H7 (cell line): ENCODE measurements around the gene KPNA4. TPM values are rescaled to one million over a fixed set of nuclear protein-coding genes. Genes with fewer than 3 reads are reported as not detected.

Source experiments
- DNase-seq: peaks from one replicate; pipeline ENCODE4 v3.0.0; 2012
- H3K27me3 ChIP-seq: 2 replicates; pipeline ENCODE4 v1.6.0; 2011; ENCODE audit warnings: mild to moderate bottlenecking, low read length; ENCODE audit not compliant: control insufficient read depth, insufficient read depth
- H3K36me3 ChIP-seq: replicated peaks from 2 replicates; pipeline ENCODE4 v1.5.1; 2011; ENCODE audit warnings: low read length; ENCODE audit not compliant: control insufficient read depth, insufficient read depth
- H3K4me3 ChIP-seq: 2 replicates; pipeline ENCODE4 v1.5.1; 2011; ENCODE audit warnings: low read depth, mild to moderate bottlenecking, control low read depth, low read length, moderate library complexity; ENCODE audit not compliant: insufficient read depth
- total RNA-seq: library from RNA; depleted of rRNA; stranded (reverse); fragments of >200 nt; shearing (Covaris generic); gene quantifications from 2 replicates; pipeline ENCODE4 v1.2.3, GENCODE V29; 2014

KPNA4 gene
- total RNA-seq, 1 experiment from 2014 or later, result 23.4 TPM

DNA sequence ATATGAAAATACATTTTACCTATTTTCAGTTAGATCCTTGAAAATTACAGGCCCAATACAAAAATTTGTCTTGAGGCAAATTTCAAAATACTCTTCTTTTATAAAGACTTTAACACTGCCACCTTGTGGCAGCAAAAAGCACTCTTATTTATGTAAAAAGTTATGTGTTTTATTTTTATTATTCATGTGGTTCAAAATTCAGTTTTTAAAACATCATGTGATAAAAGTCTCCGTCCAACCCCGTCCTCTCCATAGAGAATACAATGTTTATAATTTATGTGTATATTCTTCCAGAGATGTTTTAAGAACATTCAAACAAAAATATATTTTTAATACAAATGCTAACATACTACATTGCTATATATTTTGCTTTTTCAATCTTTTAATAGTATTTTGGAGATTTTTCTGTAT is 78.9 kb downstream of the KPNA4 start:
- Histone ChIP-seq H3K27me3 (no peaks in the 10 kb centered on the region), H3K36me3 (no peaks in the 10 kb centered on the region), H3K4me3 (no peak overlapping the region)
- DNase-seq, result no peak

DNA sequence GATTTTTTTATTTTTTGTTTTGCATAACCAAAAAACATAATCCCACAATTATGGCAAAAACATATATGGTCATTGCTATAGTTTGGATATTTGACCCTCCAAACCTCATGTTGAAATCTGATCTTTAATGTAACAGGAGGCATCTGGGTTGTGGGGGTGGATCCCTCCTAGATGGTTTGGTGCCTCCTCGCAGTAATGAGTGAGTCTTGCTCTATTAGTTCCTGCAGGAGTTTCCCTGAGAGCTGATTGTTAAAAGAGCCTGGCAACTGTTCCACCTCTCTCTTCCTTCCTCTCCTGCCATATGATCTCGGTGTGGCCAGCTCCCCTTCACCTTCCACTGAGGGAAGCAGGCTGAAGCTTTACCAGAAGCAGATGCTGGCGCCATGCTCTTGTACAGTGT is 82.6 kb downstream of the KPNA4 start:
- no peak for DNase-seq
- no peaks in the 10 kb centered on the region for H3K36me3 ChIP-seq
- H3K4me3 ChIP-seq, result no peak overlapping the region
- no peaks in the 10 kb centered on the region for H3K27me3 ChIP-seq

DNA sequence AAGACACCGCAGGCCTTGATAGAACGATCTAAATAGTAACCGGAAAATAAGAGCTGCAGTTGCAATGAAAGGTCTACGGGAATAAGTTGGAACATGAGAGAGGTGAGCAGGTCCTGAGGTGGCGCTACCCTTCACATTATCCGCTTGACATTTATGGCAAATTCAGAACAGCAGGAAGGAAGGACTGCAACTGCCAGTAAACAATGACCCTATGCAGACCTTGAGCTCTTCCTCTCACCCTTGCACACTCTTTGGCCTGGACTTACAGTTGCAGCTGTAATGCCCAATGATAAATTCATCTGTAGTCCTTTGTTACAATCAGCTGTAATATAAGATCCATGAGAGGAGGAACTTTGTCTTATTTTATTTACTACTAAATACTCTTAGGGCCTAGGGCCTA is 83.5 kb downstream of the KPNA4 start:
- H3K4me3 ChIP-seq, result no peak overlapping the region
- DNase-seq, result no peak

DNA sequence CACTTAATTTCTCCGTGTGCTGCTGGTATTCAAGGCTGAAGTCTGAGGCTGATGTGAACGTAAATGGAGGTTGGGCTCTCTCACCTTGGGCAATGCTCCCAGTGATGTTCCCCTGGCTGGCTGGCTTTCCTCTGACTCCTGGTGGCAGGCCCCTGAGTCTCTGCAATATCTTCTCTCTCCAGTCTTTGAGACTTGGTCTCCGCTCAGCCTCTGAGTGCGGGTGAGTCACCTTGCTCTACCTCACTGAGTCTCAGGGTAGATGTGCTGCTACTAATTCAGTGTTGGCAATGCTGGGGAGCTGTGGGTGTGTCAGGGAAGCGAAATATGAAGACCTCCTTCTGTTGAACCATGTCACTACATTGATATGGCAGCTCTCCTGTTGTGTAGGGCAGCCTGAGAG is 84.4 kb downstream of the KPNA4 start:
- H3K4me3 ChIP-seq, result no peak overlapping the region
- DNase-seq, result no peak
- no peaks in the 10 kb centered on the region for H3K36me3 ChIP-seq
- H3K27me3 ChIP-seq, result no peaks in the 10 kb centered on the region

More for the DNA sequence above, 83.5 kb downstream of the KPNA4 start:
- H3K36me3 ChIP-seq, result no peaks in the 10 kb centered on the region
- H3K27me3 ChIP-seq, result no peaks in the 10 kb centered on the region

DNA sequence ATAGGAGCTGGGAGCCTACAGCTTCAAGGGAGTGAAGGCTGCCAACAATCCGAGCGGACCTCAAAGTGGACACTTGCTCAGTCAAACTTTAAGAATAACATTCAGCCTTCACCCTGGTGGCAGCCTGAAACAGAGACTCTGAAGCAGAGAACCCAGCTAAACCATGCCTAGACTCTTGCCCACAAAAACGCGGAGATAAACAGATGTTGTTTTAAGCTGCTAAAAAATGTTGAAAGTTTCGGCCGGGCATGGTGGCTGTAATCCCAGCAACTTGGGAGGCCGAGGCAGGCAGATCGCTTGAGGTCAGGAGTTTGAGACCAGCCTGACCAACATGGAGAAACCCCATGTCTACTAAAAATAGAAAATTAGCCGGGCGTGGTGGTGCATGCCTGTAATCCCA is 86.0 kb downstream of the KPNA4 start:
- DNase-seq, result no peak
- H3K4me3 ChIP-seq, result no peak overlapping the region
- H3K27me3 ChIP-seq, result no peaks in the 10 kb centered on the region
- no peaks in the 10 kb centered on the region for H3K36me3 ChIP-seq

DNA sequence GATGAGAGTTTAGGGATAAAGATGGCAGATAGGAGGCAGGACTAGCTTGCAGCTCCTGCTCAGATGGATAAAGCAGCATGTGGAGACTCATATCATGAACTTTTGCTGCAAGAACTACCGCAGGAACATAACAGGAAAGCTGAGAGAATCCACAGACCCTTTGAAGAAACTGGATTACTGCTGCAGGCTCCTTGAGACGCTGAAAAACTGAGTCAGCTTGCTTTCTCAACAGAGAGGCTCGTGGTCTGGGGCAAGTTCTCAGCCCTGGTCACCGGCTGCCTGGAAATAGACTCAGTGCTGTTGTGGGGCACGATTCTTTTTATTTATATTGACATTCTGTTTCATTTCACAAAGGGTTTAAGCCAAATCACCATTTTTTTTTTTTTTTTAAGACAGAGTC is 87.0 kb downstream of the KPNA4 start:
- H3K27me3 ChIP-seq, result no peaks in the 10 kb centered on the region
- no peak overlapping the region for H3K4me3 ChIP-seq
- H3K36me3 ChIP-seq, result no peaks in the 10 kb centered on the region
- DNase-seq, result no peak

DNA sequence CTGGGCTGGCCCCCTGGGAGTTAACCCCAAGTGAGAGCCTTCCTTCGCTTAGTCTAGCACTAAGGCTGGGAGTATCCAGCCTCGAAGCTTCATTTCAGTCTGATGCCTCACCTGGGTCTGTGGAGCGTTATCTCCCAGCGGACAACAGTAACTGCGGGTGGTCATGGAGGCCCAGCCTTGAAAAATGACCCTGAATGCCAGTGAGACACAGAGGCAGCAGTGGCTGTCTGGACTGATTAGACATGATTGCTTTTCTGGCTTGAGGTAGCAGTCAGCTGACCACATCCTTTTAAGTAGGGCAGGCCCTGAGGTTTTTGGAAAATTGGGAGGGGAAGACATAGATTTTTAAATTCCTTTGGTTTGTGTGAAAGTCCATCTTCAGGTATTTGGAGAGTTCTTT is 87.6 kb downstream of the KPNA4 start:
- H3K4me3 ChIP-seq, result no peak overlapping the region
- no peak for DNase-seq
- H3K27me3 ChIP-seq, result no peaks in the 10 kb centered on the region
- no peaks in the 10 kb centered on the region for H3K36me3 ChIP-seq

DNA sequence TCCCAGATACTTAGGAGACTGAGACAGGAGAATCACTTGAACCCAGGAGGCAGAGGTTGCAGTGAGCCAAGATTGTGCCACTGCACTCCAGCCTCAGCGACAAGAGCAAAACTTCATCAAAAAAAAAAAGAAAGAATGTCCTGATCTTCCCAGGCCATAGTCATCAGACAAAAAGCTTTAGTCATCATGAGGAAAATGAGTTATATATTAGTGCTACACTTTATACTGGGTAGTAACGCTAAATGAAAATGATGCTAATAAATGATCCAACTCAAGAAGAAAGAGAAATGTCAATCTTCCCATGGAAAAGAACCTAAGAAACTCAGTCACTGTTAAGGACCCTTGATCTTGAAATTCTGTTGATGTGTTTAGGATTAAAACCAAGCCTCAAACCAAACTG is 89.5 kb downstream of the KPNA4 start:
- Histone ChIP-seq H3K27me3 (no peaks in the 10 kb centered on the region), H3K36me3 (no peaks in the 10 kb centered on the region), H3K4me3 (no peak overlapping the region)
- DNase-seq, result no peak

DNA sequence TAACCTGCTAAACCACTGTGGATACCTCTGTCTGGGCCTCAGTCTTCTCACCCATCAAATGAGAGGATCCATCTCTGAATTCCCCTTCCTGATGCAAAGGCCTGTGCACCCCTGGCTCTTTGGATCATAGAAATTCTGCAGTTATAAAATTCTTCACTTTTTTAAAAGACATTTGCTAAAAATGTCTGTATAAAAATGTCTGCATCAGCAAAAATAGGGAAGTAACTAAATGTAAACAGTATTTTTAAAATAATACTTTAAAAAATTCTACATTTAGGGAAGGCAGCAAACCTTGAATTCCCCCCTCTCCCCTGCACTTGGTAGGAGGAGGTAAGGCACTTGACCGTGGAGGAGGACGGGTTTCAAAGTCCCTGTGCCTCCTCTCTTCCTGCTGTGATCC is 90.2 kb downstream of the KPNA4 start:
- H3K27me3 ChIP-seq, result no peaks in the 10 kb centered on the region
- no peaks in the 10 kb centered on the region for H3K36me3 ChIP-seq
- H3K4me3 ChIP-seq, result no peak overlapping the region

DNA sequence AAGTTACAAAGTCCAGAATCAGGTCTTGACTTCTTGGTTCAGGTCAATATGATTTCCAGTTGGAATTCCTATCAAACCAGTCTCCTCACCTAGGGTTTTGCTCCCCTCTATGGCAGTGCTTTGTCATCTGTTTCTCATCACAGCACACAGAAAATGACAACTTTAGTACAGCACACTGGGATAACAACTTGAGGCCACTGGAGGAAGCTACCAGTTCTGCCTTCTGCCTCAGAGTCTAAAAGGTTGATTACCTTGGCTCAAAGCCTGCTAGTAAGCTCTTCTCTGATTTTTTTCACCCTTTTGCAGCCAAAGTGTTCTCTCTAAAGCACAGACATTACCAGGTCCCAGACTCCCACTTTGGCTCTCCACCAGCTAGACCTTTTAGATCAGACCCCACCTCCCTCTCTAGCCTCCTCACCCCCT is 90.9 kb downstream of the KPNA4 start:
- DNase-seq, result no peak
- no peaks in the 10 kb centered on the region for H3K36me3 ChIP-seq
- no peaks in the 10 kb centered on the region for H3K27me3 ChIP-seq
- H3K4me3 ChIP-seq, result no peak overlapping the region

More for the DNA sequence above, 90.2 kb downstream of the KPNA4 start:
- no peak for DNase-seq

DNA sequence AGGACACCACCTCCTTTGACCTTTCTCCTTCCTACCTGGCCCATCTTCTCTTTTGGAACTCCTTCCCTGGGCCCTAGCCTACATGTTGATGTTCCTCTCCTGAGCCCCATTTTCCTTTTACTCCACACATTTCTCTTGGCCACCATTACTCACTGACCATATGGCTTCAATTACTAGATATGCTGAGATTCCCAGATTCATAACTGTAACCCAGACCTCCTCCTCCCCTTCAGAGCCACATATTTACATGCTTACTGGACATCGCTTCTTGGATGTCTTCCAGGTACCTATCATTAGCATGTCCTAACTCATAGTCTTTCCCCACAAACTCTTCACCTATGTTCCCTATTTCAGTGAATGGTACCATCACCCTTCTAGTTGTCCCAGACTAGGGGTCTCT is 91.4 kb downstream of the KPNA4 start:
- H3K27me3 ChIP-seq, result no peaks in the 10 kb centered on the region
- no peak overlapping the region for H3K4me3 ChIP-seq
- no peak for DNase-seq
- H3K36me3 ChIP-seq, result no peaks in the 10 kb centered on the region

DNA sequence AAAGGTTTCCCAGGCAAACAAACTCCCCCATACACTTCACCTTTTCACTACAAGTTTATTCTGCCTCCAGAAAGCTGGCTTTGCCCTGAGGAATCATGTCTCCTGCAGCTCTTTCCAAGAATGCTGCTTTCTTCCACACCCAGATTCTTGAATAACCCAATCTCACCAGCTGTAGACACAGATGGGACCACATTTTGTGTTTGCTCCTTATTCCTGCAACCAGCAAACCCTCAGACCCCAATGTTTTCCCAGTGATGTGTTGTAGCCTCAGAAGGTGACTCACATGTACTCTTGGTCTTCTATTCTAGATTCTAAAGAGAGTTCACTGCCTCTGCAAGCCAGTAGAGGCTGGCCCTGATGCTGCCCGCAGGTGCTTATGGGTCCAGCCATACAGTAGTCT is 92.2 kb downstream of the KPNA4 start:
- H3K36me3 ChIP-seq, result no peaks in the 10 kb centered on the region
- DNase-seq, result no peak
- H3K4me3 ChIP-seq, result no peak overlapping the region
- H3K27me3 ChIP-seq, result no peaks in the 10 kb centered on the region

DNA sequence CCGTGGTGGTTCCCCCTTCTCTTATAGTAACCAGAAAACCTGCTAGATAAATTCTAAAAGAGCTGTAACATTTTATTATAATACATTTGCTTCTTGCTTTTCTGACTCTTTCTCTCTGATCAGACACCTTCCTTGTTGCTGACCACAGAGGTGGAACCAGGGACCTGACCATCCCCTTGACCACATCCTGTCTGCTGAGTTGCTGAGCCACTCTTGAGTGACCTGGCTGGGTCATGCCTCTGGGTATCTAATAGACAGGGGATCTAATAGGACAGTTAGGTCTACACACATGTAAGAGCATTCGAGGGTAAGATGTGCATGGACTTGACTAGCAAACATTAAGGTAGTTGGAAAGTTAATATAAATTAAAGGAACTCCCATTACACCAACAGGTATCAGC is 93.0 kb downstream of the KPNA4 start:
- H3K27me3 ChIP-seq, result no peaks in the 10 kb centered on the region
- H3K36me3 ChIP-seq, result no peaks in the 10 kb centered on the region
- DNase-seq, result no peak
- no peak overlapping the region for H3K4me3 ChIP-seq

DNA sequence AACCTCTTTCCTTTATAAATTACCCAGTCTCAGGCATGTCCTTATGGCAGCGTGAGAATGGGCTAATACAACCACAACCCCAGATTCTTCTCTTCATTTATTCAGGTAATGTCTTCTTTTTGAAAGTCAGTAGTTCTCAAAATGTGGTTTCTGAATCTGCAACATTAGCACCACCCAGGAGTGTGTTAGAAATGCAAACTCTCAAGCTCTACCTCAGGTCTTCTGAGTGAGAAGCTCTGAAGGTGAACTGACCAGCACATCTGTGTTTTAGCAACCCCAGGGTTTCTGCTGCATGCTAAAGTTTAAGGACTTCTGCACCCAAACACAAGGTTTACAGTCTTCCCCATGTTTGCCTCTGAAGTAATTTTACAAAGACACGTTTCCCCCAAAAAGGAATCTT is 93.5 kb downstream of the KPNA4 start:
- DNase-seq, result no peak
- no peaks in the 10 kb centered on the region for H3K36me3 ChIP-seq
- H3K4me3 ChIP-seq, result no peak overlapping the region
- no peaks in the 10 kb centered on the region for H3K27me3 ChIP-seq

DNA sequence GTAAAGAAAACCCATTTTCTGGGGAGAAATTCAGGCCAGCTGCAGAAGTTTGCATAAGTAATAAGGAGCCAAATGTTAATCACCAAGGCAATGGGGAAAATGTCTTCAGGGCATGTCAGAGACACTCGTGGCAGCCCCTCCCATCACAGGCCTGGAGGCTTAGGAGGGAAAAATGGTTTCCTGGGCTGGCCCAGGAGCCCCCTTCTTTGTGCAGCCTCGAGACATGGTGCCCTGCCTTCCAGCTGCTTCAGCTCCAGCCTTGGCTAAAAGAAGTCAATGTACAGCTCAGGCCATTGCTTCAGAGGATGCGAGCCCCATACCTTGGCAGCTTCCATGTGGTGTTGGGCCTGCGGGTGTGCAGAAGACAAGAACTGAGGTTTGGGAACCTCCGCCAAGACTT is 95.2 kb downstream of the KPNA4 start:
- H3K4me3 ChIP-seq, result no peak overlapping the region
- no peaks in the 10 kb centered on the region for H3K27me3 ChIP-seq
- H3K36me3 ChIP-seq, result no peaks in the 10 kb centered on the region
- no peak for DNase-seq

DNA sequence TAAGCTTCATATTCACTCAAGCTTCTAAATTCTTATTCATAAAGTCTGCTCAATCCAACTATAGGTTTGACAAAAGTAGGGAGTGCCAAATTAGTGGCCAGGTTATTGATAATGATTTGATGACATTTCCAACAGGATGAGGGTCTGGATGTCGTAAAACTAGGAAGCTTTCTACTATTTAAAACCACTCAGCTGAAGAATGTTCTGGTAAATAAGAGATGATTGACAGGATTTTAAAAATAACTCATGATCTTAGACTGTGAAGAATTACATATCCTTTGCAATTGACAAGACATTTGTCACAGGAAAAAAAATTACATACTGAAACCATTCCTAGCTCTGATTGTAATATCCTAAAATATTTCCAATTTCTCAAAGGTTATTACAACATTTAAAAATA is 100.4 kb downstream of the KPNA4 start:
- no peaks in the 10 kb centered on the region for H3K36me3 ChIP-seq
- peaks cover 3% of the 10 kb centered on the region; the same call in 1 of the 2 replicates for H3K27me3 ChIP-seq
- H3K4me3 ChIP-seq, result no peak overlapping the region
- DNase-seq, result no peak
